ENCODE measurements around the gene GNGT2. TPM values are rescaled to one million over a fixed set of nuclear protein-coding genes. Genes with fewer than 3 reads are reported as not detected.

GNGT2 gene
- total and polyA plus RNA-seq, 9 donors: 0.48 to 4.6 (median 1.6) TPM

GRCh38 chr17:49204516-49204915 lies 5.9 kb downstream of the GNGT2 start:
- H3K27me3 ChIP-seq: no peaks in the 10 kb centered on the region
- H3K9me3 ChIP-seq: no peaks in the 10 kb centered on the region
- peaks cover under 1% of the 10 kb centered on the region for H3K4me1 ChIP-seq (ENCODE audit: insufficient read depth)
- intact Hi-C loops (cut with DNase I): no loop called here
- WGBS, 3 donors: 87 to 97% (median 88%) methylated on average over 2 of the region's 2 CpGs
- no peaks in the 10 kb centered on the region for H3K36me3 ChIP-seq
- no peak overlapping the region for H3K4me3 ChIP-seq
- DNase-seq: no peak
- TF ChIP-seq EP300 (IDR thresholded peaks at IDR 0.05) (no peak), POLR2A (IDR thresholded peaks at IDR 0.05) (no peak), CTCF (IDR thresholded peaks at IDR 0.05) (no peak)
- no peak overlapping the region for H3K27ac ChIP-seq

- intact Hi-C loops (cut with DNase I): no loop called here
- H3K9me3 ChIP-seq: no peaks in the 10 kb centered on the region
- WGBS, 3 donors: 66 to 82% (median 79%) methylated on average over 2 of the region's 2 CpGs
- no peaks in the 10 kb centered on the region for H3K4me1 ChIP-seq (ENCODE audit: insufficient read depth)
- no peaks in the 10 kb centered on the region for H3K36me3 ChIP-seq
- no peaks in the 10 kb centered on the region for H3K27me3 ChIP-seq
- no peak for DNase-seq
- no peak overlapping the region for H3K4me3 ChIP-seq
- TF ChIP-seq POLR2A (IDR thresholded peaks at IDR 0.05): no peak
- no peak for TF ChIP-seq EP300 (IDR thresholded peaks at IDR 0.05)
- no peak for TF ChIP-seq CTCF (IDR thresholded peaks at IDR 0.05)
- no peak overlapping the region for H3K27ac ChIP-seq
Observed at GRCh38 chr17:49203796-49204195, 6.6 kb downstream of the GNGT2 start.

- Histone ChIP-seq H3K36me3 (no peaks in the 10 kb centered on the region), H3K27ac (no peak overlapping the region), H3K4me3 (no peak overlapping the region), H3K9me3 (no peaks in the 10 kb centered on the region), H3K4me1 (ENCODE audit: insufficient read depth) (no peaks in the 10 kb centered on the region), H3K27me3 (no peaks in the 10 kb centered on the region)
- no peak for DNase-seq
- TF ChIP-seq POLR2A (IDR thresholded peaks at IDR 0.05) (no peak), EP300 (IDR thresholded peaks at IDR 0.05) (no peak), CTCF (IDR thresholded peaks at IDR 0.05) (no peak)
- WGBS, 3 donors: 61 to 68% (median 67%) methylated on average over 8 of the region's 8 CpGs
- intact Hi-C loops (cut with DNase I): no loop called here
Observed at GRCh38 chr17:49201481-49201927, 8.9 kb downstream of the GNGT2 start.

- 67 to 69% (median 69%) methylated on average over 13 of the region's 13 CpGs for WGBS, 3 donors
- Histone ChIP-seq H3K27me3 (no peaks in the 10 kb centered on the region), H3K36me3 (no peaks in the 10 kb centered on the region), H3K27ac (no peak overlapping the region), H3K4me3 (no peak overlapping the region), H3K4me1 (ENCODE audit: insufficient read depth) (no peaks in the 10 kb centered on the region), H3K9me3 (no peaks in the 10 kb centered on the region)
- no peak for DNase-seq
- intact Hi-C loops (cut with DNase I): no loop called here
- TF ChIP-seq CTCF (IDR thresholded peaks at IDR 0.05) (no peak), EP300 (IDR thresholded peaks at IDR 0.05) (no peak), POLR2A (IDR thresholded peaks at IDR 0.05) (no peak)
Observed at GRCh38 chr17:49200423-49201083, 9.8 kb downstream of the GNGT2 start.
